HepG2 (cell line): ENCODE data around the gene TAMALIN. TPM values are rescaled to one million over a fixed set of nuclear protein-coding genes. Genes with fewer than 3 reads are reported as not detected.

ENCODE experiments used
- HNRNPUL1 ChIP-seq: fragments of 200-400 bp; formaldehyde crosslinking; IDR thresholded peaks from 2 replicates; pipeline ENCODE4 v1.6.1; 2017; ENCODE audit warnings: low read depth, mild to moderate bottlenecking, low read length, moderate library complexity
- MNT ChIP-seq: fragments of 450-650 bp; IDR thresholded peaks from 2 replicates; pipeline ENCODE4 v1.6.1; 2016
- MTERF4 ChIP-seq: sonication (generic); formaldehyde crosslinking; IDR thresholded peaks from 2 replicates; pipeline ENCODE4 v1.8.0; 2023; ENCODE audit warnings: mild to moderate bottlenecking, missing genetic modification reagents
- PCBP1 ChIP-seq: fragments of 200-400 bp; formaldehyde crosslinking; IDR thresholded peaks from 2 replicates; pipeline ENCODE4 v1.6.1; 2017; ENCODE audit warnings: mild to moderate bottlenecking, low read depth, low read length, borderline replicate concordance
- RELA ChIP-seq: sonication (generic); formaldehyde crosslinking; IDR thresholded peaks from 2 replicates; pipeline ENCODE4 v1.4.0; 2020; ENCODE audit warnings: missing genetic modification reagents
- TBP ChIP-seq: sonication (generic); formaldehyde crosslinking; IDR thresholded peaks from 2 replicates; pipeline ENCODE4 v1.5.0; 2020; ENCODE audit warnings: missing genetic modification reagents
- TRAFD1 ChIP-seq: sonication (generic); formaldehyde crosslinking; IDR thresholded peaks from 2 replicates; pipeline ENCODE4 v1.5.1; 2020; ENCODE audit warnings: missing genetic modification reagents, mild to moderate bottlenecking, borderline replicate concordance
- ZBTB21 ChIP-seq: sonication (generic); formaldehyde crosslinking; IDR thresholded peaks from 2 replicates; pipeline ENCODE4 v1.4.0; 2020; ENCODE audit warnings: missing genetic modification reagents
- ZBTB49 ChIP-seq: sonication (generic); formaldehyde crosslinking; IDR thresholded peaks from 2 replicates; pipeline ENCODE4 v1.4.0; 2020; ENCODE audit warnings: missing genetic modification reagents, borderline replicate concordance
- ZFP36L2 ChIP-seq: sonication (generic); formaldehyde crosslinking; IDR thresholded peaks from 2 replicates; pipeline ENCODE4 v1.4.0; 2020; ENCODE audit warnings: missing genetic modification reagents
- ZNF101 ChIP-seq: sonication (generic); formaldehyde crosslinking; IDR thresholded peaks from 2 replicates; pipeline ENCODE4 v1.4.0; 2020; ENCODE audit warnings: mild to moderate bottlenecking, low read depth, missing genetic modification reagents, borderline replicate concordance
- ZNF3 ChIP-seq: IDR thresholded peaks from 2 replicates; pipeline ENCODE4 v1.7.0; 2017; ENCODE audit warnings: inconsistent platforms
- ZNF609 ChIP-seq: sonication (generic); formaldehyde crosslinking; IDR thresholded peaks from 2 replicates; pipeline ENCODE4 v1.4.0; 2020; ENCODE audit warnings: mild to moderate bottlenecking, missing genetic modification reagents, borderline replicate concordance
- ZNF790 ChIP-seq: sonication (generic); formaldehyde crosslinking; IDR thresholded peaks from 2 replicates; pipeline ENCODE4 v1.8.0; 2022; ENCODE audit warnings: missing genetic modification reagents, mild to moderate bottlenecking, borderline replicate concordance
- ZSCAN20 ChIP-seq: sonication (generic); formaldehyde crosslinking; IDR thresholded peaks from 2 replicates; pipeline ENCODE4 v1.4.0; 2020; ENCODE audit warnings: missing genetic modification reagents, mild to moderate bottlenecking, borderline replicate concordance
- polyA plus RNA-seq, 8 experiments: library from polyadenylated mRNA; depleted of rRNA in 3 of 8; stranded (reverse) in 7 of 8; unstranded in 1 of 8; fragments of >200 nt; fragmentation: Illumina TruSeq in 4 of 8; extraction: Trizol in 4 of 8; gene quantifications; 2 replicates each; pipeline versions ENCODE4 v1.2.1 to v1.2.3, GENCODE V29; 2011 to 2016; ENCODE audit warnings: low read depth in 4 of 8, missing spikeins in 1 of 8, mixed read lengths in 1 of 8; ENCODE audit not compliant: insufficient read depth in 1 of 8
- total RNA-seq, 5 experiments: library from RNA; depleted of rRNA; stranded (reverse); fragments of >200 nt; fragmentation: Illumina TruSeq; extraction: Trizol; gene quantifications; 2 replicates each; pipeline ENCODE4 v1.2.3, GENCODE V29; 2016; ENCODE audit warnings: low read depth in 1 of 5
- TF ChIP-seq, protein P1 (sequence below): sonication (generic); formaldehyde crosslinking; IDR thresholded peaks from 2 replicates; pipeline ENCODE4 v1.8.1; 2023; ENCODE audit warnings: mild to moderate bottlenecking, moderate library complexity, missing genetic modification reagents

The TAMALIN gene
- total and polyA plus RNA-seq, 2 of the 13 experiments (the other 11 are each of a cell fraction or from before 2014, with no cell fraction given): 2.9 to 10.9 TPM

- peak; percentile 44 for TF ChIP-seq ZNF609 (CRISPR knock-in tag)
- no peak for TF ChIP-seq ZNF790 (CRISPR knock-in tag)
- TF ChIP-seq ZBTB21 (CRISPR knock-in tag): peak; percentile 75
- TF ChIP-seq TBP (CRISPR knock-in tag): no peak
- no peak for TF ChIP-seq ZNF101 (CRISPR knock-in tag)
- no peak for TF ChIP-seq ZSCAN20 (CRISPR knock-in tag)
- no peak for TF ChIP-seq RELA (CRISPR knock-in tag)
- no peak for TF ChIP-seq PCBP1
- TF ChIP-seq ZFP36L2 (CRISPR knock-in tag): no peak
- no peak for TF ChIP-seq ZNF3
- TF ChIP-seq, protein P1, sequence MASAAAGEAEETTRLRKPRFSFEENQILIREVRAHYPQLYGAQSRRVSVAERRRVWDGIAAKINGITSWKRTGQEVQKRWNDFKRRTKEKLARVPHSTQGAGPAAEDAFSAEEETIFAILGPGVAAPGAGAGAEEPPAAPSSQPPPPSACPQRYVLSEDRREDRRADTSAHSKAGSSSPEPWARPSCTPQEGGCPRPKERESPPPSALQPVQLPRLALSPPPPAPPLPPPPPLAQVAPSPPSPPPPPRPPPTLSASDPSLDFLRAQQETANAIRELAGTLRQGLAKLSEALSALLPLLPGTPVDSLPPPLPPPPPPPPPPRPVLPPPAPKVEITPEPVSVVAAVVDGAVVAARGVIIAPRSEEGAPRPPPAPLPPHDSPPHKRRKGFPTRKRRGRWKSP (CRISPR knock-in tag): no peak
- TF ChIP-seq ZBTB49 (CRISPR knock-in tag): no peak
- no peak for TF ChIP-seq TRAFD1 (CRISPR knock-in tag)
- TF ChIP-seq HNRNPUL1: no peak
- TF ChIP-seq MNT: no peak
- TF ChIP-seq MTERF4 (CRISPR knock-in tag): no peak
Measured at GRCh38 chr12:52050758-52051541, 44.2 kb downstream of the TAMALIN start, which contains the start of gene NR4A1 (continued).
